HG03045 (cell line): ENCODE measurements around the gene SYT15B.
"Not testable (repeated sequence)": the region's sequence is repeated elsewhere in the genome, so short reads cannot be mapped to it uniquely, and the experiment has no call there.

Experiments
- ATAC-seq: cut with Tn5 transposase; IDR thresholded peaks from one replicate; pipeline ENCODE4 v1.9.1; 2021; ENCODE audit warnings: mild to moderate bottlenecking, moderate library complexity; ENCODE audit not compliant: unreplicated experiment

The SYT15B gene

DNA sequence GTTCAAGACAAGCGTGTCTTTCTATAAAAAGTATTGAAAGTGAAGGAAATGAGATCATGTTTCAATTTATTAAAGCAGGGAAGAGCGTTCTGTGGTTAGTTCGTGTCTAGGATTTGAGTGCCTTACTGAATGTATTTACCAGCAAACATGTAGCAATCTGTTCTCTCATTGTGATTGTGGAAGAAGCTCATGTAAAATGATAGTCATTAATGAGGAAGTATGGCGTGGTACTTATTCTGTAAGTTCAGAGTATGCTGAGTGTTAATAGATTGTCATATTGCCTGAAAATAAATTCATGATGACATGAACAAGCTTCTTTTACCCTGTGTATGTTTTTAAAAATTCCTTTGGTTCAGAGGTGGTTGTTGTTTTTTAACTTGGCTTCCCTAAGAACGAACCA lies 32.5 kb downstream of the SYT15B start:
- not testable (repeated sequence) for ATAC-seq

DNA sequence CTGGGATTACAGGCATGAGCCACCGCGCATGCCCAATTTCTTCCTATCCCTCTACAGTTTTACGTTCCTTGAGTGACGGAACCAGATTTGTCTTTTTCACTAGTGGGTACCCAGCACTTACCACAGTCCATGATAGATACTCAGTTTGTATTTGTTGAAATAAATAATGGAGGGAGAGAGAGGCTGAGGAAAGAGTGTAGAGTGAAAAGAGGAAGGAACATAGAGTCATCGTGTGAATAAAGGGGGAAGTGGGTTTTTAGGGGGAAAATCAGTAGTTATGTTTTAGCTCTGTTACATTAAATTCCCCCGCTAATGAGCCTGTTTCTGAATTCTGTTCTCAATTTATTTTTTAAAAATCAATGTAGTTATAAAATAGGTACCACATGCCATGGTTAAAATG lies 37.7 kb downstream of the SYT15B start:
- not testable (repeated sequence) for ATAC-seq

- ATAC-seq, result not testable (repeated sequence)
Observed at GRCh38 chr10:47725047-47725446, 38.3 kb downstream of the SYT15B start.

DNA sequence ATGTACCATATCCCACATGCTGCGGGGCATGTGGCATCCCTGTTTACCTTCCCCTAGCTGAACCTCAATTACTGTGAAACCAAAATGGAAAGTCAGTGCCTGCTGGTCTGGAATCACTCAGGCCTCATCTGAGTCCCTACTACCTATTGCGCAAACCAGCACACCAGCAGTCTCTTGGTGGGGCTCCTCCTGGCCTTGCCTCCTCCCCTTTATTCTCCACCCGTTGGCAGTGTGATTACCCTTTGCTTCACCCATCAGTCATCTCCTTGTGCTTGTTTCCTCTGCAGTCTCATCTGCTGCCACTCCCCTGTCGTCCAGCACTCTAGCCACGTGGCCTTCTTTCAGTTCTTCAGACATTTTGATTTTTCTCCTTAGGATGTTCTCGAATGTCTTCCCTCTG lies 39.3 kb downstream of the SYT15B start:
- not testable (repeated sequence) for ATAC-seq

DNA sequence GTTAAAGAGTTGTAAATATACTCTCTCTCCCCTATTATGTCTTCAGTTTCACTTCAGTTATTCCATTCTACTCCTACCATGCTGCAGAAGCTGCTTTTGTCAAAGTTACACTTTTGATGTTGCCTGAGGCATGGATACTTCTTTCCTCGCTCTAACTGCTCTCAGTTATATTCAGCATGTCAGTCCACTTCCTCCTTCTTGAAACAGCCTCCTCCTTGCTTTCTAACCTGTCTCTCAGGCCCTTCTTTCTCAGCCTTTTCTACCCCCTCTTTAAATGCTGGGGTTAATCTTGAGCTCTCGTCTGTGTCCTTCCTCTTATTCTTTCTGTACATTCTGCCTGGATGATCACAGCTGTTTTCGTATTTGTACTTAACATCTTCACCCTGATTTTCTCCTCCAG lies 40.0 kb downstream of the SYT15B start:
- ATAC-seq, result not testable (repeated sequence)

- not testable (repeated sequence) for ATAC-seq
Observed at GRCh38 chr10:47717011-47717769, 46.2 kb downstream of the SYT15B start.
